Activated CD8-positive, alpha-beta memory T cell treated with anti-CD3 and anti-CD28 coated beads for 36 hours (primary cell): ENCODE measurements around the gene FOXD3. TPM values are rescaled to one million over a fixed set of nuclear protein-coding genes. Genes with fewer than 3 reads are reported as not detected.

Experiments
- CTCF ChIA-PET: fragments of 350-600 bp; sonication (Branson Sonifier 250); formaldehyde crosslinking; loops from one replicate; lab custom pipeline; 2021; ENCODE audit warnings: antibody characterized with exemption; lab: Charles Lee
- POLR2A ChIA-PET: fragments of 350-600 bp; sonication (Branson Sonifier 250); formaldehyde crosslinking; loops from one replicate; lab custom pipeline; 2021; ENCODE audit warnings: antibody characterized with exemption; lab: Charles Lee
- total RNA-seq, 2 experiments: library from RNA; stranded (reverse); gene quantifications; one replicate each; pipeline ENCODE4 v1.2.3, GENCODE V29; 2021

FOXD3 gene
- total RNA-seq = not detected

DNA sequence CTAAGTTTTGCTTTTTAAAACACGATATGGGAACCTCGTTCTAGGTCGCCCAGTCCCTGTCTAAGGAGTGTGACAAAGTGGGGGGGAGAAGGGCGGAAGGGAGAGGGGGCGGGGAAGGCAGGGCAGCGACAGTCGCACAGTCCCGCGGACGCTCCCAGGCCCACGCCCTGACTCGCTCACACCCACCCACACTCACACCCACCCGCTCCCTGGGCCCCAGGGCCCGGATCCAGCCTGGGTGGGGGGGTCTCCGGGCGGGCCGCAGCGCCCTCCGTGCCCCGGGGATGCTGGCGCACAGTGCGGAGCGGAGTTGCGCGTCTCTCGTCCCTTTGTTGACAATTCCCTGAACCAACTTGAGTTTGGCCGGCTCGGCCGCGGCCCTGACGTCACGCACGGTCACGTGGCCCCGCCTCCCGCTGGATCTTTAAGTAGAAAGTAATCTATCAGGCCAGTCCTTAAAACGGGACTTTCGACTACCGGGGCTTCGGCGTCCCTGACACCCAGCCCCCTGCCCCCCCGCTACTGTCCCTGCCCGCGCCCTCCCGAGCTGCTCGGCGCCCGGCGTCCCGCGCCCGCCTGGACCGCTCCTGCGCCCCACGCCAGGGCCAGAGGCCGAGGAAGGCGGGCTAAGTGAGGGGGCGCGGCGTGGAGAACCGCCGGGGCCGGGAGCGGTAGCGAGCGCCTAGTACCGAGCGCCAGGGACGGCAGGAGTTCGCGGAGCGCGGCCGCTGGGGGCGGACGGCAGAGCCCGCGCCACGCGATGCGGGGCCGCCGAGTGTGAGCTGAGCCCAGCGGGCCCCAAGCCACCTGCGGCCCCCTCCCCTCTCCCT lies at the start of gene FOXD3:
Gene FOXD3, plus strand, starts transcription at position 454 of the 830 bp plus-strand sequence. CDS start 492 bp downstream, outside the sequence.
- POLR2A ChIA-PET = no interaction called here
- CTCF ChIA-PET = interaction anchor here (0.5 kb wide), 1 partner anchor 141 kb away, joined by 4 read pairs; no protein-coding TSS in a partner anchor

DNA sequence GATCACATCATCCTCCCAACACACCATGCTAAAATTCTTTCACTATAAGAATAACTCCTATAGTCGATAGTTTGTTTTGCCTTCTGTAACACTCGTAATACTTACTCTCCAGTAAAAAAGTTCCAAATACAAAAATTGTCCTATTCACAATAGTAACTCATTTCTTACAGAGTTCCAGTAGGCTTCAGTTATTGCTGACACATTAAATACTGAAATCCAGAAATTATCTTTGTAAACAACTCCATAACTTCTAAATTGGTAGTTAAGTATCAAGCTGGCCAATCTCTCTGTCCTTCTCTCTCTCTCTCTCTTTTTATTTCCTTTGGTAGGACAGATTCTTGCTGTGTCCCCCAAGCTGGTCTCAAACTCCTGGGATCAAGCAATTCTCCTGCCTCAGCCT lies 49.6 kb upstream of the FOXD3 start:
- CTCF ChIA-PET = no interaction called here
- POLR2A ChIA-PET = no interaction called here

DNA sequence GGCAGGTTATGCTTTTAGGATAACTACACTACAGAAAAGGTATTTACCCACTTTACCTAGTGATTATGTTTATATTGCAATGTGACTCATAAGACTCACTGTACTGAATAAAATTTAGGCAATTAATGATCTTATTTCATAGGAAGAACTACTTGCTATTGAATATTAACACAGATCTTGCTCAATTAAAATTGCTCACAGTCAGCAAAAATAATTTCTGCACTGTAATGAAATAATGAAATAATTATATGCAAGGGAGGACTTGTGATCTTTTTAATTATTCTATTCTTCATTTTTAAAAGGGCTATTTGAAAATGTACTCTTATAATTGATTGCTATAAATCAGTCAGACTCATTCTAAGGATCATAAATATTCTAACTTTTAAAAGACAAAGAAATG lies 48.0 kb upstream of the FOXD3 start:
- POLR2A ChIA-PET = no interaction called here
- CTCF ChIA-PET = no interaction called here

DNA sequence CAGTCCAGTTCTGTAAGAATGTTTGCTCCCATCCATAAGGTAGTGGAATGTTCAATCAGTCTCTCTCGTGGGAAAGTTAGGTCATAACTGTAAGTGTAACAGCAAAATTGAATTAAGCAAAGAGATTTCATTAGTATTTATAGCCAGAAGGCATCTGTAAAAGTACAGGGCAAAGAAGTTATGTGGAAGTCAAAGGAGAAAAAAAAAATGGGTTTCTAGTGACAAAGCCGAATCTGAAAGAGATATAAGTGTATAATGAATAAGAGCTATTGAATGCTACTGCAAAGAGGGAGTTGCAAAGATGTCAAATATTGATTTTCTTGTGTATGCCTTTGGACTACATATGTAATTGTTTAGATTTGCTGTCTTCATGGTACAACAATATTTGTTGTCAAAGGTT lies 47.4 kb upstream of the FOXD3 start:
- ChIA-PET POLR2A (no interaction called here), CTCF (no interaction called here)

DNA sequence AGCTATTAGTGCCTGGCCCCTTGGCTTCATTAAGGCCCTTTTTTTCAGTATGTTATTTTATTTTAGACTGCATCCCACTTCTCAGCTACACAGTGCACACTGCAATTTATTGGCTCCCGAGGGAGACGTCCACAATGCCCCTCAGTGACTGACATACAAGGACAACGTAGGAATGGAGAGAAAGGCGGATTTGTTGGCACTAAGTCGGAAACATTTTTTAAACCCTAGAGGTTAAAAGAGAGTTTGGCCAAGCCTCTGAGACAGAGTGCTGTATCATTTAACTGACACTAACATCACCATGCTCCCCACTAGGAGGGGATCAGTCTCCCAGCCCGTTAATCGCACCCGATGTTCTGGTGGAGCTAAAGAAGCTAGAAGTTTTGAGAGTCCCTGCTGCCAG lies 45.7 kb upstream of the FOXD3 start:
- CTCF ChIA-PET = no interaction called here

DNA sequence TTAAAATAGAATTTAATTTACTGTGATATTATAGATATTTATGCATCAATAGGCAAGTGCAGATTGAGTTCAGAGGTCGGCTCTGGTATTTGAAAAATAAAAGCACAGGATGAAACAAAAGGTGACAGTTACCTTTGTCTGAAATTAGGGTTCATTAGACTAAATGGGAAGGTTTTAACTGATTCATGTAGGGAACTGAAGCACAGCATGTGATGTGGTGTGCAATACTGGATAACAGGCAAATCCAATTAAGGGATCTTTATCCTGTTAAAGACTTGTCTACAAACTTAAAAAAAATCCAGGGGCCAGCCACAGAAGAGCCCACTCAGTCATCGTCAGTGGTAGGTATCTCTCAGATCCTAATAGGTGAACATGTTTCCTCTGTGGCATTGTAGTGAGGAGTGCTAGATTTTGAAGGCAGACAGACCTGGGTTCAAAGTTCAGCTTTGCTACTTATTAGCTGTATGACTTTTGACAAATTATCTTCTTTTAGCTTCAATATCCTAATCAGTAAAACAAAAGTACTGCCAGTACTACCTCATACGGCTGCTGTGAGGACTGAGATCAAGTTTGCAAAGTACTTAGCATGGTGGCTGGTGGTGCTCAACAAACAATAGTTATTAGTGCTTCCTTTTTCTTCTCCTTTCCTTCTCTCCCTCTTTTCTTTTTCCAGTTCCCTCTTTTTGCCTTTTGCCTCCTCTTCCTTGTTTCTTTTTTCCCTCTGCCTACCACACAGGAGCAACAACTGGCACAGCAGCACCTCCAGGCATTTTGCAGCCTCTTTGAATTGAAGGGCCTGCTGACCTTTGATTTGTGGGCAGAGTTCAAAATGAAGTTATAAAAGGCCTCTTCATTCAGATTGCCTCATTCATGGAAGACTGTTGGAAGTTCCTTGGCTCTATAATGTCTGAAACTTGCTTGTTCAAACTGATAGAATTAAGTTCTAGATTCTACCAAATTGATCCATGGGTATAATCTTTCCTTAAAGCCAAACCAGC lies 44.9 kb upstream of the FOXD3 start:
- ChIA-PET CTCF (no interaction called here), POLR2A (no interaction called here)

More for the DNA sequence above, 45.7 kb upstream of the FOXD3 start:
- POLR2A ChIA-PET = no interaction called here

DNA sequence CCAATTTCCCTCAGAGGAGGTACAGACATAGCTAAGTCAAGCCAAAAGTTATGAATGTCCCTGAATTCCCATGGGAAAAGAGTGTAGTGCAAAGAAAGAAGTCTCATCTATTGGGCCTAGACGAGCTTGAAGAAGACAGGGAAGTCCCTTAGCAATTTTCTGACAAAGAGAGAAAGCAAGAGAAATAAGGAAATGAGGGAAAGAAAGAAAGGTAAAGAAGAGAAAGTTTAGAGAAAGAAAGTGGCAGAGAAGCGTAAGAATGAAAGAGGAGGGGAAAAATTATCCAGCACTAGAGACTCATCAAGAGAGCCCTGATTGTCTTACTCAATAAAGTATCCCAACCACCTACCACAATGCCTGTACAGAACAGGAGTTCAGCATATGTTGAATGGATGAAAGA lies 40.6 kb upstream of the FOXD3 start:
- ChIA-PET POLR2A (no interaction called here), CTCF (no interaction called here)

DNA sequence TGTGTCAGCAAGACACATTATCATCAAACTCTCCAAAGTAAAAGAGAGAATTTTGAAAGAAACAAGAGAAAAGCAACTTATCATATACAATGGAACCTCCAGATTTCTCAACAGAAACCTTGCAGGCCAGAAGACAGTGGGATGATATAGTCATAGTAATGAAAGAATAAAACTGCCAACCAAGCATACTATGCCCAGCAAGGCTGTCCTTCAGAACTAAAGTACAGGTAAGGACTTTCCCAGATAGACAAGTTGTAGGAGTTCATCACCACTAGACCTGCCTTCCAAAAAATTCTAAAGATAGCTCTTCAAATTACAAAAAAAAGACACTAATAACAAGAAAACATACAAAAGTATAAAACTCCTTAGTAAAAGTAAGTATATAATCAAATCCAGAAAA lies 33.2 kb upstream of the FOXD3 start:
- ChIA-PET POLR2A (no interaction called here), CTCF (interaction anchor here (1.1 kb wide), 1 partner anchor 28 kb away, joined by 3 read pairs; no protein-coding TSS in a partner anchor)

DNA sequence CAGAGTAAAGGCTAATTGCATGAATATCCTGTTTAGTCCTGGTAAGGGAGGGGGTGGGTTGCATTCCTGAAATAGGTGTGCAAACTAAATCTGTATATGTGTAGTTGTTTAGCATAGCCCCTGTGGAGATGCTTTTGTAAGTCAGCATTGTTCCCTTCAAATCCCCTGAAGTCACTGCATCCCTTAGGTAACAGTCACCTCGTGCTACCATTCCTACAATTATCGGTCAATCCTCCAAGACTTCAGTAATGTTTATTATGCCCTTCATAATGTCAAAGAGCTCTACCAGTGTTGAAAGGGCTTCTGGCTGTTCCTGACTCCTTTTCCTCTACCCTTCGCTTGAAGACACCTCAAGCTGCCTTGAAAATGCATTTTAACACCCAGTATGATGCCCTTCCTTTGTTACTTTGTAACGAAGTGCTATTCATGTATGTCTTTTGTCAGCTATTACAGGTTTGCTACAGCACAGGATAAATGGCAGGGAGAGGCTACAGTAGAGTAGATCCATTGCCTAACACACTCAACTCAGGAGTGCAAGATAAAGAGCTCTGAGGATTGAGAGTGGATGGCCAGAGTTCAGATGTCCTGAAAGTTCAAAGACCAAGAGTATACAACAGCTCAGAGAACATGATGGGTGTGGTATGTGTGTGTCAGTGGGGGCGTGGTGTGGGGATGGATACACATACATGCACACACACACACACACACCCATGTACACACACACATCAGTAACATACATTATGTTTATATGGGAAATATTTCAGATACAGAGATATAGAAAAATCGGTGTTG lies 27.4 kb upstream of the FOXD3 start:
- CTCF ChIA-PET = no interaction called here
- POLR2A ChIA-PET = no interaction called here

DNA sequence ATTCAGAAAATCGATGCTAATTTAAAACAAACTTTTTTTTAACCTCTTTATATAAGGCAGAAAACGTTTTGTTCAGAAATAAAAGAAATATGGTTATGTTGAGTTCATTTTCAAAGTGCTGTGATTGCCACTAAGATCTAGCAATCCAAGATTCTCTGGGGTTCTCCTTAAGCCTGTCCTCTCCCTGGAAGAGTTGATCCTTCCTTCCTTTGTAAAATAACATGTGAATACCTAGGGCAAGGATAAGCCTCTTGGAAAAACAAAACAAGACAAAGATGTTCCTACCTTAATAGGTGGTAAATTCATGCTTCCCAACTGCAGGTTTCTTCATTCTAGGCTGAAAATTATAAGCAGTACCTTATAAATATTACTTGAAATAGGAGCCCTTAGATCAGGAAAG lies 18.0 kb upstream of the FOXD3 start:
- ChIA-PET CTCF (no interaction called here), POLR2A (no interaction called here)

DNA sequence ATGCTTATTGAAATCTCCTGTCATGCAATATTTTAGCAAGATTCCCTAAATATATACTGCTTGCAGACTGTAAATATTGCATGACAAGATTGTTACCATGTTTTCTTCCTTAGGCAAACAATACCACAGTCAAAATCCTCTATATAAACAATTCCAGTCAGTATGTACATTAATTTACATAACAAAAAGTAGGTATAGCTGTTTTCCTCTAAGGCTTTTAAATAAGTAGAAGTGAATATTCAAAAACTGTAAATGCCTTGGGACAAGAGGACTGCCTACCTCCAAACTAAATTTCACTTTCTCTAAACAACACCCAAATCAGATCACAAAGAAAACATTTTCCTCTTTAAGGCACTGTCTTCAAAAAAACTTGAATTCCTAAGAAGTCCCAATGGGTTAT lies 17.3 kb upstream of the FOXD3 start:
- CTCF ChIA-PET = no interaction called here

DNA sequence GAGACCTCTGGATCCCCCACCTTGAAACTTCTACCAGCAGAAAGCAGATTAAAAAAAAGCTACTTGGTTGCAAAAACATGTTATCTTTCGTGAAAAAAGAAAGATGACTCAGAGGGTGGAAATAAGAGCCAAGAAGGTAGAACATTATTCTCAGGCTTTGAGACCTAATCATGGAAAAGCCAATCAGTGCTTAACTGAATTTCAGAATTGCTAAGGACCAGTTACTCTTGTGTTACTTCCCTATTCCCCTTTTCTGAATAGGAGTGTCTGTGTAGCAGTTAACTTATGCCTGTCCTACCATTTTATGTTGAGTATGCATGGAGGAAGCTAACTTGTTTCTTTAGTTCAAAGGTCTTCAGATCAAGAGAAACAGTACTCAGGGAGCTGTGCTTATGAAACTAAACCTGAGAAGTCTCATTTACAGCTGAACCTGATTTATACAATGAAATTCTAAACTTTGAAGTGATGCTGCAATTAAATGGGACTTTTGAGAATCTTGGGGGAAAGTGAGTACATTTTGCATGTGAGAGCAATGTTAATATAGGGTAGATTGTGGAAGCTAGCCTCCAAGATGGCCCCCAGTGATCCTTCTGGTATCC lies 15.1 kb upstream of the FOXD3 start:
- CTCF ChIA-PET = interaction anchor here (0.6 to 0.9 kb wide), 2 partner anchors 9 to 359 kb away, joined by 3 read pairs; no protein-coding TSS in a partner anchor
- POLR2A ChIA-PET = no interaction called here

More for the DNA sequence above, 17.3 kb upstream of the FOXD3 start:
- POLR2A ChIA-PET = no interaction called here

DNA sequence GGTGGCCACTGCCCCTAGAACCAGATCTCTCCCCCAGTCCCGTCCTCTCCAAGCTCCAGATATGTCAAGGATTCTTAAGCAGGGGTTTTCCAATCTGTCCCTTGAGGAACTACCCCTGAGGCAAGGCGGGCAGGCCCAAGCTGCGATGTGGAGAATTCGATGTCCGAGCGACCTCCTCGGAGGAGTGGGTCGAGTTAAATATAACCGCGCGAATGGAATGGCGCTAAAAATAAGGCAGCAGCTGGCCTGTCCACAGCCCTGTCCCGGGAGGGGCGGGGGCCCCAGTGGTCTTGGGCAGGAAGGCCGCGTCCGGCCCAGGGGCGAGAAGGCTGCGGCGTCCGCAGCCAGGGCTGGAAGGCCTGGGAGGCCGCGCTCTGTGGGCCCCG lies 5.8 kb upstream of the FOXD3 start:
- ChIA-PET POLR2A (no interaction called here), CTCF (interaction anchor here (0.7 to 2.1 kb wide), 4 partner anchors 9 to 176 kb away, joined by 3 to 13 read pairs (median 3); no protein-coding TSS in a partner anchor)

DNA sequence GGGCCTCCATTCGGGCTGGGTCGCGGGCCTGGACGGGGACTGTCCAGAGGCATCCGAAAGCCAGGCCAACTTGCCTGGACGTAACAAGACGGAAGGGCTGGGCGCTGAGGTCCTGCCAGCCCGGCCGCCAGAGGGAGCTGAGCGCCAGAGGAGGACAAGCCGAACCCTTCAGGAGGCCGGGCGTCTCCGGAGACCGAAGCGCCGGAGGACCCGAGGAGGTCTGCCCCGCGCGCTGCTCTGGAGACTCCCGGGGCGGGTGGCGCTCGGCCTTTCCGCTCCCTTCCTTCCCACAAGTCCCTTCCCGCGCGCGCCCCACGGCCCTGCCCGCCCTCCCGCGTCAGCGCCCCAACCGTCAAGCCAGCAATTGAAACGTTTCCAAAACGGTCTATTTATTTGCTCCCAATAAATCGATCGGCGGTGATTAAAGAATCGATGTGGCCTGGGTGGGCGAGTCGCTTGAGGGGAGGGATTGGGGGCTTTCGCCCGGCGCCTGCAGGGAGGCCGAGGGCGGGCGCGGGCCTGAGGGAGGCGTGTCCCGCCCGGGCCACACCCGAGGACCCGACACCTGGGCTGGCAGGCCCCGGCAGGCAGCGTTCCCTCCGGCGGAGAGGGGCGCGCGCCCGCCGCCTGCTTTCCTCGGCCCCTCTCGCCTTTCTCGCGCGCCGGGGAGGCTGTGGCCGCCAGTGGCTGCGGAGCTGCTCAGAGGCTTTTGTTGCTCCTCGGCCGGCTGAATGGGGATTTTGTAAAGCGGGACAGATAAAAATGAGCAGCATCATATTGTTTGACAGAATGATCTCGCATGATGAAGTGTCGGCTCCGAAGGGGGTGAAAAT lies 5.2 kb upstream of the FOXD3 start:
- CTCF ChIA-PET = interaction anchor here (0.7 to 2.1 kb wide), 4 partner anchors 9 to 176 kb away, joined by 3 to 13 read pairs (median 3); no protein-coding TSS in a partner anchor
- POLR2A ChIA-PET = no interaction called here

DNA sequence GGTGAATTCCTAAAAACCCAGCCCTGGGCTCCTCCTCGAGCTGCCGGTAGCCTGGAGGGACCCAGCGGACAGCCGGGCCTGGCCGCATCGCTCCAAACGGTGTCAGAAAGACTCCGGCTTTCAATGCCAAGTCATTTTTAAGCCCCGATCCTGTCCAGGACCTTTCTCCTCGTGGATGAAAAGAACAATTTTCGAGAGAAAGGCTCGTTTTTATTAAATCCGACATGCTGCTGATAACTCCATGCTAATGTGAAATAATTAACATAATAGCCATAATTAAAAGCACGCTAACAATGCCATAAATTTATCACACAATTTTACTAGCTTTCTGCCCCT lies 4.6 kb upstream of the FOXD3 start:
- POLR2A ChIA-PET = no interaction called here
- CTCF ChIA-PET = interaction anchor here (2.1 kb wide), 1 partner anchor 11 kb away, joined by 13 read pairs; no protein-coding TSS in a partner anchor

DNA sequence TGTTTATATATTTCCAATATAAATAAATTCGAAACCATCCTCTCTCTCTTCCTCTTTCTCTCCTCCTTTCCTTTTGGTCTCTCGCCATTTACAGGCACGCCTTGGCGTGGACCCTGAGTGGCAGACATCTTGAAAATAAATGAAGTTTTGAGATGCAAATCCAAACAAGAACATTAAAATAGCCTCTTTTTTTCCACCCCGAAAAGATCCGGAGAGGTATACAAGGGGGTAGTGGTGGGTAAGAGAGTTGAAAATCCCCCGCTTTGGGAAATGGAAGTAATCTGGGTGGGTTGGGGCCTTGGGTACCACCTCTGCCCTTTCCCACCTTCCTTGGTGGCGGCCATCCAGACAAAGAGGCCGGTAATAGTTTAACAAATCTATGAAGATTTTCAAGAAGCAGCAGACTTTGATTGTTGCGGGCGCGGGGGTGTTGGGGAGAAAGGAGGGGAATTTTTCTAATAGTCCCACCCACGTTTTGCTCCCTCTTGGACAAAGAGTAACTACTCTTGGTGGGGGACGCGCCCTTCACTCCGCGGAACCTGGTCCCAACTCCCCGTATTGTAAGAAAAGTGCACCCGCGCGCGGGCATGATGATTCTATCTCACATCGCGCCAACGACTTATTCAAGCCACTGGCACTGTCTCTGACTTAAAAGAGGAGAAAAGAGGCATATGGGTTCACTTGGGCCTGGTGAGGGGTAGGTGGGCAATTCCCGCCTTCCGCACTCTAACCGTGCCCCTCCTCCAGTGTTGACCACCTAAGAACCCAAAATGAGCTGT lies 4.0 kb upstream of the FOXD3 start:
- ChIA-PET CTCF (interaction anchor here (1.5 to 2.1 kb wide), 2 partner anchors 11 to 13 kb away, joined by 3 to 13 read pairs; no protein-coding TSS in a partner anchor), POLR2A (no interaction called here)
